Liver (tissue), 9 donors: ENCODE measurements around the gene ALG12. TPM values are rescaled to one million over a fixed set of nuclear protein-coding genes. Genes with fewer than 3 reads are reported as not detected.

ENCODE experiments used
- DNase-seq: peaks from one replicate; pipeline ENCODE4 v3.0.0-alpha.2; 2017; ENCODE audit warnings: low spot score
- H3K27ac ChIP-seq, 2 donors: one replicate each; pipeline ENCODE4 v1.7.0; 2013; ENCODE audit warnings: inconsistent platforms in 2 of 2, low read length in 2 of 2, control low read depth in 1 of 2, low read depth in 1 of 2, mild to moderate bottlenecking in 1 of 2
- H3K27me3 ChIP-seq, 4 donors: one replicate each; pipeline versions ENCODE4 v1.6.1 to v1.7.0; 2013; ENCODE audit warnings: low read length in 3 of 4, inconsistent platforms in 1 of 4, mild to moderate bottlenecking in 1 of 4, moderate library complexity in 1 of 4; ENCODE audit not compliant: control insufficient read depth in 4 of 4, insufficient read depth in 4 of 4
- H3K36me3 ChIP-seq, 4 donors: one replicate each; pipeline versions ENCODE4 v1.6.1 to v1.7.0; 2013; ENCODE audit warnings: low read length in 3 of 4, mild to moderate bottlenecking in 3 of 4, low read depth in 1 of 4, moderate library complexity in 1 of 4; ENCODE audit not compliant: control insufficient read depth in 4 of 4, insufficient read depth in 3 of 4
- H3K4me1 ChIP-seq, 4 donors: one replicate each; pipeline versions ENCODE4 v1.6.1 to v1.7.0; 2013; ENCODE audit warnings: low read length in 3 of 4, mild to moderate bottlenecking in 3 of 4, moderate library complexity in 1 of 4; ENCODE audit not compliant: control insufficient read depth in 4 of 4, insufficient read depth in 4 of 4
- H3K4me3 ChIP-seq, 3 donors: one replicate each; pipeline versions ENCODE4 v1.6.1 to v1.7.0; 2013; ENCODE audit warnings: low read length in 3 of 3, control low read depth in 1 of 3, low read depth in 1 of 3, mild to moderate bottlenecking in 1 of 3
- H3K9ac ChIP-seq, 2 donors: one replicate each; pipeline ENCODE4 v1.7.0; 2013; ENCODE audit warnings: low read length in 2 of 2, mild to moderate bottlenecking in 2 of 2, moderate library complexity in 2 of 2, control low read depth in 1 of 2, low read depth in 1 of 2
- H3K9me3 ChIP-seq, 4 donors: one replicate each; pipeline versions ENCODE4 v1.6.1 to v1.7.0; 2013; ENCODE audit warnings: low read length in 3 of 4; ENCODE audit not compliant: control insufficient read depth in 4 of 4
- ATF3 ChIP-seq: IDR thresholded peaks from 2 replicates; pipeline ENCODE4 v1.6.1; 2016; ENCODE audit warnings: antibody characterized with exemption
- CTCF ChIP-seq: fragments of 150-350 bp; IDR thresholded peaks from 2 replicates; pipeline ENCODE4 v1.5.1; 2017; ENCODE audit warnings: improper control_type of control experiment, low read depth, low read length; ENCODE audit not compliant: missing input control
- EGR1 ChIP-seq, 2 donors: IDR thresholded peaks; 2 replicates each; pipeline ENCODE4 v1.6.1; 2016 to 2018; ENCODE audit warnings: antibody characterized with exemption in 2 of 2, low read depth in 2 of 2
- FOXA1 ChIP-seq: IDR thresholded peaks from 2 replicates; pipeline ENCODE4 v1.6.1; 2016; ENCODE audit warnings: antibody characterized with exemption
- FOXA2 ChIP-seq: IDR thresholded peaks from 2 replicates; pipeline ENCODE4 v1.6.1; 2016; ENCODE audit warnings: antibody characterized with exemption
- GABPA ChIP-seq, 2 donors: IDR thresholded peaks in 1 of 2; conservative IDR thresholded peaks in 1 of 2; 2 replicates each; pipeline ENCODE4 v1.6.1; 2016; ENCODE audit warnings: antibody characterized with exemption in 2 of 2, mild to moderate bottlenecking in 1 of 2, moderate library complexity in 1 of 2
- HNF4A ChIP-seq, 2 donors: conservative IDR thresholded peaks; 2 replicates each; pipeline ENCODE4 v1.6.1; 2016; ENCODE audit warnings: antibody characterized with exemption in 2 of 2, mild to moderate bottlenecking in 2 of 2
- HNF4G ChIP-seq: IDR thresholded peaks from 2 replicates; pipeline ENCODE4 v1.6.1; 2016; ENCODE audit warnings: antibody characterized with exemption
- JUND ChIP-seq, 2 donors: IDR thresholded peaks; 2 replicates each; pipeline ENCODE4 v1.6.1; 2016; ENCODE audit warnings: antibody characterized with exemption in 2 of 2
- MAX ChIP-seq: IDR thresholded peaks from 2 replicates; pipeline ENCODE4 v1.6.1; 2016; ENCODE audit warnings: antibody characterized with exemption
- NR2F2 ChIP-seq: IDR thresholded peaks from 2 replicates; pipeline ENCODE4 v1.6.1; 2016; ENCODE audit warnings: antibody characterized with exemption
- RAD21 ChIP-seq, 2 donors: IDR thresholded peaks; 2 replicates each; pipeline ENCODE4 v1.6.1; 2016; ENCODE audit warnings: antibody characterized with exemption in 2 of 2, mild to moderate bottlenecking in 2 of 2
- REST ChIP-seq: IDR thresholded peaks from 2 replicates; pipeline ENCODE4 v1.6.1; 2016; ENCODE audit warnings: antibody characterized with exemption, mild to moderate bottlenecking
- RXRA ChIP-seq, 2 donors: IDR thresholded peaks; 2 replicates each; pipeline ENCODE4 v1.6.1; 2017 to 2018; ENCODE audit warnings: antibody characterized with exemption in 2 of 2, mild to moderate bottlenecking in 1 of 2
- SP1 ChIP-seq: IDR thresholded peaks from 2 replicates; pipeline ENCODE4 v1.6.1; 2018; ENCODE audit warnings: antibody characterized with exemption, mild to moderate bottlenecking
- TAF1 ChIP-seq: conservative IDR thresholded peaks from 2 replicates; pipeline ENCODE4 v1.6.1; 2016; ENCODE audit warnings: antibody characterized with exemption, mild to moderate bottlenecking
- YY1 ChIP-seq: IDR thresholded peaks from 2 replicates; pipeline ENCODE4 v1.6.1; 2016; ENCODE audit warnings: antibody characterized with exemption, mild to moderate bottlenecking
- ZBTB33 ChIP-seq: IDR thresholded peaks from 2 replicates; pipeline ENCODE4 v1.6.1; 2016; ENCODE audit warnings: antibody characterized with exemption
- WGBS: extraction: QIAGEN DNeasy Blood & Tissue Kit; methylation state at CpG from one replicate; pipeline ENCODE4 v1.1.7; 2013; 5-methylcytosine and 5-hydroxymethylcytosine counted together
- polyA plus RNA-seq, 2 donors: library from polyadenylated mRNA; stranded (reverse) in 1 of 2; unstranded in 1 of 2; fragments of 200-250 nt in 1 of 2; fragments of >200 nt in 1 of 2; fragmentation: Nextera tagmentation in 1 of 2; extraction: Ambion mirVana in 1 of 2; gene quantifications; one replicate each; pipeline versions ENCODE4 v1.2.1 to v1.2.3, GENCODE V29; 2013 to 2015
- total RNA-seq, 2 donors: library from RNA; depleted of rRNA; stranded (reverse); fragments of >200 nt; gene quantifications; one replicate each; pipeline ENCODE4 v1.2.3, GENCODE V29; 2014
- donor health status: healthy.
- donor health status: healthy.
- donor health status: healthy.
- donor health status: healthy.
- donor health status: healthy.

ALG12 gene
- total and polyA plus RNA-seq, 4 donors, result 10.4 to 20.2 (median 14.0) TPM

- TF ChIP-seq MAX (no peak), HNF4G (no peak)
Observed at GRCh38 chr22:49930596-49931412, 12.6 kb upstream of the ALG12 start (continued).

- DNase-seq, result no peak
- no peak for TF ChIP-seq GABPA (IDR thresholded peaks at IDR 0.05 in 1 of 2, conservative IDR thresholded peaks at IDR 0.05 in 1 of 2)
- TF ChIP-seq SP1, result no peak
- TF ChIP-seq REST, result no peak
- TF ChIP-seq HNF4G, result no peak
- no peak for TF ChIP-seq FOXA1
- no peak for TF ChIP-seq NR2F2
- TF ChIP-seq MAX, result no peak
- TF ChIP-seq EGR1 (IDR thresholded peaks at IDR 0.05; ENCODE audit: low read depth in 2 of 2), result no peak
- TF ChIP-seq FOXA2, result no peak
- TF ChIP-seq ZBTB33, result no peak
- TF ChIP-seq HNF4A (conservative IDR thresholded peaks at IDR 0.05), result no peak
- TF ChIP-seq CTCF, result no peak
- TF ChIP-seq RAD21 (IDR thresholded peaks at IDR 0.05), result no peak
- TF ChIP-seq YY1, result no peak
- no peak for TF ChIP-seq JUND (IDR thresholded peaks at IDR 0.05)
- TF ChIP-seq TAF1, result no peak
- no peak for TF ChIP-seq RXRA (IDR thresholded peaks at IDR 0.05)
- no peak for TF ChIP-seq ATF3
- H3K27me3 ChIP-seq, result no peaks in the 10 kb centered on the region
- no peak overlapping the region for H3K27ac ChIP-seq
- H3K9me3 ChIP-seq, result no peaks in the 10 kb centered on the region
- H3K36me3 ChIP-seq, result peaks cover 0 to 8% (median 5%) of the 10 kb centered on the region in 4 donors
- H3K9ac ChIP-seq, result no peak overlapping the region
- no peak overlapping the region for H3K4me3 ChIP-seq
- H3K4me1 ChIP-seq, result peaks cover 9 to 28% (median 22%) of the 10 kb centered on the region in 4 donors
- WGBS, result 62% methylated on average over 21 of the region's 21 CpGs
Observed at GRCh38 chr22:49929994-49930575, 11.8 kb upstream of the ALG12 start.
